WERI-Rb-1 (cell line): Measurements from ENCODE around the gene RBM26.
A peak's percentile ranks its signal among the peaks of the same experiment; 100 is the strongest.

Experiments
- DNase-seq: peaks from one replicate; pipeline ENCODE4 v3.0.0-alpha.2; 2020
- H3K27ac ChIP-seq: fragments of 250-450 bp; sonication (Bioruptor Pico); 2 replicates; pipeline ENCODE4 v1.5.1; 2020; ENCODE audit warnings: mild to moderate bottlenecking, moderate library complexity
- H3K27me3 ChIP-seq: fragments of 250-450 bp; sonication (Bioruptor Pico); 2 replicates; pipeline ENCODE4 v1.5.1; 2021; ENCODE audit warnings: mild to moderate bottlenecking, low read depth, moderate library complexity; ENCODE audit not compliant: insufficient read depth, severe bottlenecking
- H3K36me3 ChIP-seq: fragments of 250-450 bp; sonication (Bioruptor Pico); 2 replicates; pipeline ENCODE4 v1.5.1; 2020; ENCODE audit warnings: mild to moderate bottlenecking, moderate library complexity
- H3K4me3 ChIP-seq: 2 replicates; pipeline ENCODE4 v1.5.1; 2011; ENCODE audit warnings: low read depth, mild to moderate bottlenecking, control low read depth, low read length
- H3K9me3 ChIP-seq: fragments of 250-450 bp; sonication (Bioruptor Pico); 2 replicates; pipeline ENCODE4 v1.5.1; 2021; ENCODE audit warnings: mild to moderate bottlenecking, moderate library complexity; ENCODE audit not compliant: severe bottlenecking
- TF ChIP-seq, protein P1 (sequence below): IDR thresholded peaks from 2 replicates; pipeline ENCODE4 v1.5.1; 2011; ENCODE audit warnings: low read depth, mild to moderate bottlenecking, control low read depth, inconsistent platforms, low read length

RBM26 gene

DNA sequence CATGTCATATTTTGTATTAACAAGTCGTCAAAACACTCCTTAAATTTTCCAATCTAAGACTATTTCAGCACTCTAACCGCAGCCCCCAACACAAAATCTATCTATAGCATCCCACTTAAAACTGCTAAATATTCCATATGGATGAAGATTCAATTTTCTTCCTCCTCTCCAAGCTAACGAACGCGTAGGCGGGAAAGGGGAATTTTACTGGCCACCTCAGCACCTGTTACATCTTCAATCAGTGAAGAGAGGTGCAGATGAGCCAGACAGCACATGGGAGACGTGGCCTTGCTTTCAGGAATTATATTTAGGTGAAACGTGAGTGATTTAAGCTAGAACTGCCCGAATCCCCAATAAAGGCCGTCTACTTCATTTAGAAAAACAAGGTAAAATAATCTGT is 1.1 kb downstream of the RBM26 start:
- DNase-seq = no peak
- Histone ChIP-seq H3K27me3 (no peaks in the 10 kb centered on the region), H3K9me3 (no peaks in the 10 kb centered on the region), H3K36me3 (peaks cover 2% of the 10 kb centered on the region; the same call in 1 of the 2 replicates), H3K4me3 (peak overlapping the region; percentile 91), H3K27ac (peak overlapping the region; percentile 96)
- TF ChIP-seq, protein P1, sequence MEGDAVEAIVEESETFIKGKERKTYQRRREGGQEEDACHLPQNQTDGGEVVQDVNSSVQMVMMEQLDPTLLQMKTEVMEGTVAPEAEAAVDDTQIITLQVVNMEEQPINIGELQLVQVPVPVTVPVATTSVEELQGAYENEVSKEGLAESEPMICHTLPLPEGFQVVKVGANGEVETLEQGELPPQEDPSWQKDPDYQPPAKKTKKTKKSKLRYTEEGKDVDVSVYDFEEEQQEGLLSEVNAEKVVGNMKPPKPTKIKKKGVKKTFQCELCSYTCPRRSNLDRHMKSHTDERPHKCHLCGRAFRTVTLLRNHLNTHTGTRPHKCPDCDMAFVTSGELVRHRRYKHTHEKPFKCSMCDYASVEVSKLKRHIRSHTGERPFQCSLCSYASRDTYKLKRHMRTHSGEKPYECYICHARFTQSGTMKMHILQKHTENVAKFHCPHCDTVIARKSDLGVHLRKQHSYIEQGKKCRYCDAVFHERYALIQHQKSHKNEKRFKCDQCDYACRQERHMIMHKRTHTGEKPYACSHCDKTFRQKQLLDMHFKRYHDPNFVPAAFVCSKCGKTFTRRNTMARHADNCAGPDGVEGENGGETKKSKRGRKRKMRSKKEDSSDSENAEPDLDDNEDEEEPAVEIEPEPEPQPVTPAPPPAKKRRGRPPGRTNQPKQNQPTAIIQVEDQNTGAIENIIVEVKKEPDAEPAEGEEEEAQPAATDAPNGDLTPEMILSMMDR = no peak

DNA sequence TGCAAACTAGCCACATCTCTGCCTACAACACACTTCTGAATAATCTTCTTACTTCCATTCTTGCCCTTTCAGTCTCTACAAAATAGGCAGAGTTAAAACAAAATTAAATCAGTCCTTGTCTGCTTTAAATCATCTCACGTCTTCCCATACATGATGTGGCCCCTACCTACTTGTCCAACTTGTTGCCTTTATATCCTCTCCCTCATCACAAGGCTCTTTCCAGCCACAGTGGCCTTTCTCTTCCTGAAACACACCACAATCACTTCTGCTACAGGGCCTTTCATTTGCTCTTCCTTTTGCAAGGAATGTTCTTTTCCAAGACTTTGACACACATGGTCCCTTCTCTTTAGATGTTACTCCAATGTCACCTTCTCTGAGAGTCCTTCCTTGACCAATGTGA is 1.7 kb downstream of the RBM26 start:
- Histone ChIP-seq H3K36me3 (peaks cover 3% of the 10 kb centered on the region; the same call in 1 of the 2 replicates), H3K4me3 (peak overlapping the region; percentile 91)

DNA sequence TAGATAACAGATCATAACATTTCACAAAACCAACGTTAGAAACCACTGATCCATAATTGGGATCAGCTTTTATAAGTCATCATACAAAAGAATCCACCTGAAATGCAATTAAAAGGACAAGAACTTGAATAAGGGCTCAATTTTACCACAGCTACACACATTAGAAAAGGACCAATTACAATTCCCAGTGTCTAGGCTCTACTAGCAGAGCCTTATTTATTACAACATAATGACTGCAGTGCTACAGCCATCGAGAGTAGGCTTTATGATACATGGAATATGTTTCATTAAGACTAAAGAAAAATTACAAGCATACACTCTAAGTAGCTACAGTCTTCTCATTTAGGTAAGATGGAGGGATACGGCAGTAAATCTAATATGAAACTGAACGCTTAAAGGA is 2.9 kb downstream of the RBM26 start:
- DNase-seq = no peak
- no peak overlapping the region for H3K4me3 ChIP-seq
- TF ChIP-seq, protein P1 = no peak
- no peaks in the 10 kb centered on the region for H3K27me3 ChIP-seq
- H3K9me3 ChIP-seq = no peaks in the 10 kb centered on the region
- H3K27ac ChIP-seq = no peak overlapping the region
- peaks cover 3% of the 10 kb centered on the region; the same call in 1 of the 2 replicates for H3K36me3 ChIP-seq

More for the DNA sequence above, 1.7 kb downstream of the RBM26 start:
- DNase-seq = no peak
- H3K27me3 ChIP-seq = no peaks in the 10 kb centered on the region
- TF ChIP-seq, protein P1 = no peak
- H3K9me3 ChIP-seq = no peaks in the 10 kb centered on the region
- no peak overlapping the region for H3K27ac ChIP-seq

DNA sequence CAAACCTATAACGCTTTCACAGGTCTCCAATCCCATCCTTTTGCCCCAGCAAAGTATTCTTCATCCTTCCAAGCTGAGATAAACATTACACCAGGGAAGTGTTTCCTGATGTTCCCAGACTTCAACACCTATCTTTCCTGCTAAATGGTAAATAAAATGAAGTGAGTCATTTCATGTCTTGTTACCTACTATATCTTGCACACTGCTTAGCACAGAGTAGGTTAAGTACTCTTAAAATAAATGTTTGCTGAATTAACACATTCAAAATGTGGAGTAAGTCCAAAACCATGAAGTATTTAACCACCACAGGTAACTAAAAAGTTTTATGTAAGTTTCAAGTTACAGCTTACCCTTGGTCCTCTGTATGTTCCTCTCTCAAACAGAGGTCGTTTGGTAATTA is 3.4 kb downstream of the RBM26 start:
- H3K9me3 ChIP-seq = no peaks in the 10 kb centered on the region
- H3K4me3 ChIP-seq = no peak overlapping the region
- TF ChIP-seq, protein P1 = no peak
- H3K36me3 ChIP-seq = peaks cover 3% of the 10 kb centered on the region; the same call in 1 of the 2 replicates
- no peak for DNase-seq
- H3K27me3 ChIP-seq = no peaks in the 10 kb centered on the region
- H3K27ac ChIP-seq = no peak overlapping the region

DNA sequence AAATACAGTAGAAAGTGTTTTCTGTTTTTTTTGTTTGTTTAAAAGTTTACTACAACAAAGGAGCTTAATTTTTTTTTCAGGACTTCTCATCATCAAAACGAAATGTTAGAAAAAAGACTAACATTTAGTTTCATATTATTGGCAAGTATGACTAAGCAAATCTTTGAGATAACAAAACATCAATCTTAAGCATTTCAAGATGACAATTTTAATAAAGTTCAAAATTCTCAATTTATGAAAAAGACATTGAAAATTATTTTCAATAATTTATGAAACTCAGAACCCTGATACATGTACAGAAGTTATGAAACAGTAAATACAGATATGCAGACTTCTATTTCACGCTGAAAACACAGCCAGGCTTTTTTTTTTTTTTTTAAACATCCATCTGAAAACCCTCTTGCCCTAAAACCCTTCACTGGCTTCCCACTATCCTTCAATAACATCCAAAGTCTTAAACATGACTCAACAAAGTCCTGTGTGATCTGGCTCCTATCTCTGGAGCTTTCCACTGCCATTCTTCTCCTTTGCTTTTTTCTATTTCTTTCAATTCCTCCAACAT is 3.9 kb downstream of the RBM26 start:
- no peak overlapping the region for H3K4me3 ChIP-seq
- no peaks in the 10 kb centered on the region for H3K27me3 ChIP-seq
- H3K36me3 ChIP-seq = peaks cover 3% of the 10 kb centered on the region; the same call in 1 of the 2 replicates
- no peak overlapping the region for H3K27ac ChIP-seq
- no peak for DNase-seq
- TF ChIP-seq, protein P1 = no peak
- H3K9me3 ChIP-seq = no peaks in the 10 kb centered on the region
